NOMO-1 treated with dmso at 0.1 percent for 144 hours (cell line): ENCODE results near the gene R3HDML.
"Not testable (repeated sequence)": the region's sequence is repeated elsewhere in the genome, so short reads cannot be mapped to it uniquely, and the experiment has no call there.

Experiments used
- DNase-seq: peaks from one replicate; lab custom pipeline; 2025; ENCODE audit not compliant: unreplicated experiment; lab: John Stamatoyannopoulos, UW

R3HDML gene

GRCh38 chr20:44336725-44337380, at the start of gene R3HDML:
Gene R3HDML, plus strand, starts transcription at chr20:44337043. Its CDS starts 115 bp downstream, at chr20:44337158.
- no peak for DNase-seq

GRCh38 chr20:44287272-44288097, 49.4 kb upstream of the R3HDML start:
- DNase-seq: no peak

GRCh38 chr20:44288252-44288651, 48.6 kb upstream of the R3HDML start:
- DNase-seq: no peak

- no peak for DNase-seq
Observed at GRCh38 chr20:44291754-44292153, 45.1 kb upstream of the R3HDML start.

GRCh38 chr20:44296011-44296410, 40.8 kb upstream of the R3HDML start:
- no peak for DNase-seq

- DNase-seq: no peak
Observed at GRCh38 chr20:44297721-44298120, 39.1 kb upstream of the R3HDML start.

- DNase-seq: not testable (repeated sequence)
Observed at GRCh38 chr20:44299011-44299535, 37.8 kb upstream of the R3HDML start.

GRCh38 chr20:44301285-44301684, 35.6 kb upstream of the R3HDML start:
- DNase-seq: no peak

- DNase-seq: no peak
Observed at GRCh38 chr20:44302026-44302669, 34.7 kb upstream of the R3HDML start.

GRCh38 chr20:44302736-44303135, 34.1 kb upstream of the R3HDML start:
- no peak for DNase-seq

- DNase-seq: no peak
Observed at GRCh38 chr20:44304383-44304782, 32.5 kb upstream of the R3HDML start.

- DNase-seq: no peak
Observed at GRCh38 chr20:44306927-44307326, 29.9 kb upstream of the R3HDML start.

GRCh38 chr20:44309763-44310663, 26.8 kb upstream of the R3HDML start:
- no peak for DNase-seq

GRCh38 chr20:44310664-44311639, 25.9 kb upstream of the R3HDML start, which contains the start of gene FITM2:
Gene FITM2, minus strand, starts transcription at chr20:44311202. Its CDS starts 54 bp downstream, at chr20:44311148.
- DNase-seq: peak; percentile 86

- no peak for DNase-seq
Observed at GRCh38 chr20:44314870-44315269, 22.0 kb upstream of the R3HDML start.

GRCh38 chr20:44319839-44320422, 16.9 kb upstream of the R3HDML start:
- DNase-seq: no peak

GRCh38 chr20:44324343-44324742, 12.5 kb upstream of the R3HDML start:
- no peak for DNase-seq

- no peak for DNase-seq
Observed at GRCh38 chr20:44326391-44327159, 10.3 kb upstream of the R3HDML start.
